GM21529 (cell line): ENCODE data around the gene EPHA10.

Source experiments
- ATAC-seq: cut with Tn5 transposase; IDR thresholded peaks from one replicate; pipeline ENCODE4 v1.9.1; 2021; ENCODE audit not compliant: unreplicated experiment

EPHA10 gene

GRCh38 chr1:37764888-37765441 is at the start of gene EPHA10:
Gene EPHA10 (minus strand): TSS chr1:37765120. CDS start chr1:37765066, 54 bp downstream.
- no peak for ATAC-seq

- ATAC-seq = no peak
Observed at GRCh38 chr1:37814252-37814651, 49.3 kb upstream of the EPHA10 start.

DNA sequence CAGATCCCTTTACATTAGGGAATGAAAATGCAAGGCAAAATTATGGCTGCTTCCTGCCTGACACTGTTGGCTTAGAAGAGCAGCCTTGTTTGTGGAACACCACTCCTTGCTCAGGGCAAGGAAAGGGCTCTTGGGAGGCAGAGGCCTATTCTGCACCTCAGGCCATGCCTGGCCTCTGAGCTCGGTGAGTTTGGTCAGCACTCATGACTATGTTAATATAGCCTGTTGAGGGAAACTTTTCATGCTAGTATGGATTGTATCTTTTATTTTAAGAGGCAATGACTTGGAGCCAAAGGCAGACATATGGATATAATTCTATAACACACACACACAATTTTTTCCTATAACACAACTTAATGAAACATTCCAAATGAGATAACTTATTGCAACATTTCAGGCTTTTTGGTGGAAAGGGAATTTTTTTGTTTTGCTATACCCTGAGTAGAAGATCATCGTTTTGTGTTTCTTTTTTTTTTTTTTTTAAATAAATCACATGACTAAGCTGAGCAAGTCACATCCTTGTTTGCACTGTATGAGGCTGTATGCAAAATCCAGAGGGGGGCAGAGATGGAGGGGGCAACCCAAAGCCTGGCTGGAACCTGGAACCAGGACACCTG is 48.7 kb upstream of the EPHA10 start:
- no peak for ATAC-seq

- no peak for ATAC-seq
Observed at GRCh38 chr1:37811027-37811655, 46.2 kb upstream of the EPHA10 start.

DNA sequence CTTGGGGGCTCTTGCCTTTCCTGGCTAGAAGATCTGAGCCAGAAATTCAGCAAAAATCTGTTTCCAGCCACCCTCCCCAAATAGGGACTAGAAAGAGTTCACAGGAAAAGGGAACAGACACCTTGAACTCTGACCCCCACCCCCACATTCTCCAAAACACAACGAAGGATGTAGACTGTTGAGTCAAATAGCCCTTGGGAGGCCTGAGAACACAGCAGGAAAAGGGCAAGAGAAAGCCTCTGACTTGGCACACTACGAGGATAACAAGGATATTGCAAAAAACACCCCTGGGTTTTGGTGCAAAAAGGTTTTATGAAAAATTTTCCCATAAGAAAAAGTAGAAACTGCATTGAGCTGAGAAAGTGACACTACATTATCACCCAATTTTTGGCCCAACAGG is 45.0 kb upstream of the EPHA10 start:
- no peak for ATAC-seq

- ATAC-seq = peak; percentile 37
Observed at GRCh38 chr1:37808369-37809319, 43.7 kb upstream of the EPHA10 start.

DNA sequence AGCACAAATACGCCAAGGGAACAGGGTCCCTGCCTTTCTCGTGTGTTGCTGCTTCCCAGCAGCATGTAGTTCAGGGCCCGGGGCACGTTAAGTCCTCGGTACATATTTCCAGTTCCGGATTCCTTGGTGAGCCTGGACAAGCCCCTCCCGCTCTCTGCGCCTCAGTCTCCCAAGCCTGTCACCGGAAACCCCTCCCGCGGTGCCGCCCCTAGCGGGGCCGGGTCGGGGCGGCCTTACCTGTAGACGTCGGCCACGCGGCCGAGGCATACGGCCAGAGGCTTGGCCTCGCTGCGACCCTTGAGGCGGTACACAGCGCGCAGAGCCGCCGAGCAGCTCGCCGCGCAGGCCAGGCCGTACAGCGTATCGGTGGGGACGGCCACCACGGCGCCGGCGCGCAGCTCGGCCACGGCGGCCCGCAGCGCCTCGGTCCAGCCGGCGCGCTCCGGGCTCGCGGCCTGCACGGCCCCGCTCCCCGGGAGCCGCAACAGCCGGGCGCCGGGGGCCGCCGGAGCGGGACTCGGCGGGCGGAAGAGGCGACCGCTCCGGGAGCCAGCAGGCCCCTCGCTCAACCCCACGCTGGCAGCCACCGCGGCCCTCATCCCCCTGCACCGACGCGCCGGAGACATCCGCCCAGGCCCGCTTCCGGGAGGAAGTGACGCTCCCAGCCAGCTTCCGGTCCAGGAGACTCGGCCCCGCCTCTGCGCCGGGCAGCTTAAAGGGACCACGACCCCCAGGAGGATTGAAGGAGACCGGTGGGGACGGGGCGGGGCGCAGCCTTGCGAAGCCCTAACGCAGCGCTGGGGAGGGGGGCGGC is 42.8 kb upstream of the EPHA10 start, which contains the start of the genes C1orf122 and YRDC:
Gene C1orf122 (plus strand): TSS at position 236 of the 814 bp plus-strand sequence. CDS start 615 bp downstream, outside the sequence.
Gene YRDC (minus strand): TSS at position 654 of the 814 bp plus-strand sequence. CDS start 28 bp downstream, at position 626.
- ATAC-seq = peak; percentile 89

DNA sequence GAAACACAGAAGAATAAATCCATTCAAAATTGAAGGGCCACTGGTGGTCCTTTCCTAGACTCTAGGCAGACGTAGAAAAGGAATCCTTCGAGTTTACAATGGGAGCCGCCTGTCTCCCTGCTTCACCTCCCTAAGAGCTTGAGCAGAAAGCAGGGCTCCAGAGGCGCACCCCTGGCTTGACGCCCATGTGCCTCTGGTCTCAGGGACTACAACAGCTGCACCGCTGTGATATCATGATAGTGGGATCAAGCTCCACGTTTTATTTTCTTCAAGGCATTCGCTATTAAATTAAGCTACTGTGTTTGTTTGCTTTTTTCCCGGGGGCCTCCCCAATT is 42.3 kb upstream of the EPHA10 start:
- no peak for ATAC-seq

- no peak for ATAC-seq
Observed at GRCh38 chr1:37802439-37802838, 37.5 kb upstream of the EPHA10 start.

DNA sequence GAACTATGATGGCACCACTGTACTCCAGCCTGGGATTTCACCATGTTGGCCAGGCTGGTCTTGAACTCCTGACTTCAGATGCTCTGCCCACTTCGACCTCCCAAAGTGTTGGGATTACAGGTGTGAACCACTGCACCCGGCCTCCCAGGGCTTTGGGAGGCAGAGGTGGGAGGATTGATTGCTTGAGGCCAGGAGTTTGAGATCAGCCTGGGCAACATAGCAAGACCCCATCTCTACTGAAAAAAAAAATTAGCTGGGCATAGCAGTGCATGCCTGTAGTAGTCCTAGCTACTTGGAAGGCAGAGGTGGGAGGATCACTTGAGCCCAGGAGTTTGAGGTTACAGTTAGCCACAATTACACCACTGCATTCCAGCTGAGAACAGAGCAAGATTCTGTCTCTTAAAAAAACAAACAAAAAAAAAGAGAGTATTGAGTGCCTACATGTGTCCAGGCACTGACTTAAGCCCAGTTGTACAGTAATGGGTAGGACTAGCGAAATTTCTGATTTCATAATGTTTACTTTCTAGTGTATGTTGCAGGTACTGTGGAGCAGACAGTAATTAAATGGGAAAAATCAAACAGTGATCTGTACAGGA is 32.9 kb upstream of the EPHA10 start:
- no peak for ATAC-seq

- ATAC-seq = no peak
Observed at GRCh38 chr1:37795340-37796125, 30.6 kb upstream of the EPHA10 start.

DNA sequence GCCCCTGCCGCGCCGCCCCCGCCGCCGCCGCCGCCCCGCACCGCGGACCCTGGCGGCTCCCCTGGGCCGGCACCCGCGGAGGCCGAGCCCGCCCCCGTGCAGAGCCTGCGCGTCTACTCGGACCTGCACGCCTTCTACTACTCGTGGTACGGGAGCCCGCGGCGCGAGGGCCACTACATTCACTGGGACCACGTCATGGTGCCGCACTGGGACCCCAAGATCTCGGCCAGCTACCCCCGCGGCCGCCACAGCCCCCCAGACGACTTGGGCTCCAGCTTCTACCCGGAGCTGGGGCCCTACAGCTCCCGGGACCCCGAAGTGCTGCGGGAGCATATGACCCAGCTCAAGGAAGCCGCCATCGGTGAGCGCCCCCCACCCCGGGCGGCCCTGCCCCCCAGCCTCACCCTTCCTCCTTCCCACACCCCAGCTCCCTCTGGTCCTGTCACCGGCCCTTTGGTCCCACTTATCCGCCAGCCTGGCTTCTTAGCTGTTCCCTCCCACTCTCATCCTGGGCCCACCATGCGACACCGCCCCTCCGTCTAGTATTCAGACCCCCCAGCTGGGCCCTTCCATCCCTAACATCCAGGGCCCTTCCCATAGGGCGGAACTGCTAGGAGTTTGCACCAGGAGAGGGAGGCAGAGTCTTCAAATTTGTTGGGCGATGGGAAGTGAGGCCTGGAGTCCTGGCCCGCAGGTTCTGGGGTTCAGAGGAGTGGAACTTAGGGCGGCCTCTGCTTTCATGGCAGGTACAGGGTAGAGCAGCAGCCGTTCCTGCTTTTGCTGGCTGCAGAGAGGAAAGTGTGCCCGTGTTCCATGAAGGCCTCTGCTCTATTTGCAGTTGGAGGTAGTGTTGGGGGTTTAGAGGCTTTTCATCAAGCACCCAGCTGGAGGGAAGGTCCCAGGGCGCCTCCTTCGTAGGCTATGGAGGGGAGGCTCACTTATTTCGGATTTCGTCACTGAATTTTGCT is 29.7 kb upstream of the EPHA10 start:
- peak; percentile 39 for ATAC-seq

GRCh38 chr1:37793773-37794371 is 29.0 kb upstream of the EPHA10 start, which contains the start of gene MANEAL:
Gene MANEAL (plus strand): TSS chr1:37793847. CDS start chr1:37794183, 336 bp downstream.
- peak; percentile 51 for ATAC-seq

- no peak for ATAC-seq
Observed at GRCh38 chr1:37792943-37793686, 28.2 kb upstream of the EPHA10 start.

- ATAC-seq = no peak
Observed at GRCh38 chr1:37782491-37782890, 17.6 kb upstream of the EPHA10 start.

- no peak for ATAC-seq
Observed at GRCh38 chr1:37778654-37779053, 13.7 kb upstream of the EPHA10 start.
